ENCODE results near the gene MRPS6.

DNA sequence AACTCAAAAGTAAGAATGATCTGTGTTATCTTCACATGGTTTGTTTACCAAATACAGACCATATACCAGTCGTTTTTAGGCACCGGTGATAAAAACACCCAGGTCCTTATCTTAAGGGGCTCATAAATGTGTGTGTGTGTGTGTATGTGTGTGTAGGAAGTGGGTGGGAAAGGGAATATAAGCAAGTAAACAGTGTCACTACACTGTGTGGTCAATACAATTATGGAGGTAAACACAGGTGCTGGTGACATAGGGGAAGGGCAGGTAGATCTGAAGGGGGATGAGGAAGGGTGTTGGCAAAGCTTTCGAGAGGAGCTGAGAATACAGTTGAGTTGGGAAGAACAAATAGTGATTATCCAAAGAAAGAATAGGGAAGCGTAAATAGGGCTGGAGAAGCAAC is 19.1 kb upstream of the MRPS6 start:
- TF ChIP-seq, protein P1, sequence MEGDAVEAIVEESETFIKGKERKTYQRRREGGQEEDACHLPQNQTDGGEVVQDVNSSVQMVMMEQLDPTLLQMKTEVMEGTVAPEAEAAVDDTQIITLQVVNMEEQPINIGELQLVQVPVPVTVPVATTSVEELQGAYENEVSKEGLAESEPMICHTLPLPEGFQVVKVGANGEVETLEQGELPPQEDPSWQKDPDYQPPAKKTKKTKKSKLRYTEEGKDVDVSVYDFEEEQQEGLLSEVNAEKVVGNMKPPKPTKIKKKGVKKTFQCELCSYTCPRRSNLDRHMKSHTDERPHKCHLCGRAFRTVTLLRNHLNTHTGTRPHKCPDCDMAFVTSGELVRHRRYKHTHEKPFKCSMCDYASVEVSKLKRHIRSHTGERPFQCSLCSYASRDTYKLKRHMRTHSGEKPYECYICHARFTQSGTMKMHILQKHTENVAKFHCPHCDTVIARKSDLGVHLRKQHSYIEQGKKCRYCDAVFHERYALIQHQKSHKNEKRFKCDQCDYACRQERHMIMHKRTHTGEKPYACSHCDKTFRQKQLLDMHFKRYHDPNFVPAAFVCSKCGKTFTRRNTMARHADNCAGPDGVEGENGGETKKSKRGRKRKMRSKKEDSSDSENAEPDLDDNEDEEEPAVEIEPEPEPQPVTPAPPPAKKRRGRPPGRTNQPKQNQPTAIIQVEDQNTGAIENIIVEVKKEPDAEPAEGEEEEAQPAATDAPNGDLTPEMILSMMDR (IDR thresholded peaks at IDR 0.05), result no peak
- no peak for TF ChIP-seq POLR2A (IDR thresholded peaks at IDR 0.05)
- TF ChIP-seq POLR2AphosphoS5 (IDR thresholded peaks at IDR 0.05), result no peak
- no peak for TF ChIP-seq EP300 (IDR thresholded peaks at IDR 0.05)
